Measurements from ENCODE around the gene U2SURP.
"Not testable (repeated sequence)": the region's sequence is repeated elsewhere in the genome, so short reads cannot be mapped to it uniquely, and the experiment has no call there.

U2SURP gene

DNA sequence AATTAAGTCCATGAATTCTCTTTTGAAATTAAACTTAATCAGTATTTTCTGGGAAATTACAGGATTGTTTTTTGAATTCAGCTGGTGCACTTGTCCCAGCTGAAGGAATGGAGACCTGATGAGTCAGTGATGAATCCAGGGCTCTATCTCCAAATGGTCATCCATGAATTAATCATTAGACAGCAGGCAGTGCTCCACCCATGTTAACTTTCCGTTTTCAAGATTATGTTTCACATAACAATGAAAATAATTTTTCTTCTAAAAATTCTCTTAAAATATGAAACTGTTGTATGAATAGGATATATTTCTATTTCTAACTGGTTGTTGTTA is 24.0 kb upstream of the U2SURP start:
- no peak for DNase-seq

DNA sequence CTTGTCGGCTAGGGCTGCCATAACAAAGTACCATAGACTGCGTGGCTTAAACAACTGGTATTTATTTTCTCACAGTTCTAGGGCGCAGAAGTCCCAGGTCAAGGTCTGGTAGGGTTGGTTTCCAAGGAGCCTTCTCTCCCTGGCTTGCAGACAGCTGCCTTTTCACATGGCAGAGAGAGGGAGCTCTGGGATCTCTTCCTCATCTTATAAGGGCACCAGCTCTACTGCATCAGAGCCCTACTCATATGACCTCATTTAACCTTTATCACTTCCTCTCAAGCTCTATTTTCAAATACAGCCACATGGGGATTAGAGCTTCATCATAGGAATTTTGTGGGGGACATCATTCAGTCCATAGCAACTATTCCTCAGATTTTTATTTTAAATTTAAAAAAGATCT is 20.3 kb upstream of the U2SURP start:
- no peak for DNase-seq

- no peak for DNase-seq
Measured at GRCh38 chr3:142982038-142982773, 19.2 kb upstream of the U2SURP start.

GRCh38 chr3:142983318-142983717 is 18.1 kb upstream of the U2SURP start:
- no peak for DNase-seq

GRCh38 chr3:142984255-142984654 is 17.1 kb upstream of the U2SURP start:
- DNase-seq = no peak

DNA sequence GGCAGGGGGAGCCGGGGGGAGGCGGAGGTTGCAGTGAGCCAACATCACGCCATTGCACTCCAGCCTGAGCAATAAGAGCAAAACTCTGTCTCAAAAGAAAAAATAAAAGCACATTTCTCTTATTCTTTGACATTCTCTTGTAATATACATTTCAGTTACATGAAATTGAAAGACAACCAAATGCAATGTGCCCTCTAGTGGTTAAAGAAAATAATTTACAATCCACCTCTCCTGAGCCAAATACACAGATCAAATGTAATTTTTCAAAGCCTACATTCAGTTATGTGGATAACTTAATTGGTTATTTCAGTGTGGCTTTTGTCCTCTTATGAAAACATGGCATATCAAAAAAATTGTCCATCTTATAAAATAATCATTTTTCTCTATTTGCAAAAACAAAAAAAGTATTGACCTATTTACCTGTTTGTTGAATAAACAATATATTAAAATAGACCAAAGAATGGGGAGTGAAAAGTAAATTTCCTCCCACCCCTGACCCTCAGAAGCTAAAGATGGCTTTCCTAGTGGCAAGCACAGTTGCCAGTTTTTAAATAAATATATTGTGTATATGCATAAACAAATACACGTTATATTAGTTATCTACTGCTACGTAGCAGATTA is 14.2 kb upstream of the U2SURP start:
- DNase-seq = peak; percentile 29

GRCh38 chr3:142987707-142988106 is 13.7 kb upstream of the U2SURP start:
- DNase-seq = no peak

GRCh38 chr3:142988221-142988620 is 13.1 kb upstream of the U2SURP start:
- DNase-seq = not testable (repeated sequence)

- not testable (repeated sequence) for DNase-seq
Measured at GRCh38 chr3:142988826-142989225, 12.5 kb upstream of the U2SURP start.

DNA sequence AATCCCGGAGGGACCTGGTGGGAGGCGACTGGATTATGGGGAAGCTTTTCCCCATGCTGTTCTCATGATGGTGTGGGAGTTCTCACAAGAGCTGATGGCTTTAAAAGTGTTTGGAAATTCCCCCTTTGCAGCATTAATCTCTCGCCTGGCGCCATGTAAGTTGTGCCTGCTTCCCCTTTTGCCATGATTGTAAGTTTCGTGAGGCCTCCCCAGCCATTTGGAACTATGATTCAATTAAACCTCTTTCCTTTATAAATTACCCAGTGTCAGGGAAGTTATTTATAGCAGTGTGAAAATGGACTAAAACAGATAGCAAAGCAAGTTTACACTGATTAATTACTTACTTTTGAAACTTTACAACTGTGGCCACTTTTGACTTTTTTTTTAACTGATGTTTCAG is 10.6 kb upstream of the U2SURP start:
- no peak for DNase-seq

DNA sequence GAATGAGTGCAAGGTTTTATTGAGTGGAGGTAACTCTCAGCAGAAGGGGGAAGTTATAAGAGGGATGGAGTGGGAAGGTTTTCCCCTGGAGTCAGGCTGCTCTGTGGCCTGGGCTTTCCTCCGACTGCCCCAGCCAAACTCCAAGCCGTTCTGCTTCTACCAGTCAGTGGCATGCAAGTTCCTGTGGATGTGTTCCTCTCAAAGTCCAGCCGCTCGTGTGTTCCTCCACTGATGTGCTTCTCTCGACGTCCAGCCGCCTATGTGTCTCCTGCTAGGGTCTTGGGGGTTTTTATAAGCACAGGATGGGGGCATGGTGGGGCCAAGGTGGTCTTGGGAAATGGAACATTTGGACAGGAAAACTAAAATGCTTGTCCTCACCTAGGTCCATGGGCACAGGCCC is 9.0 kb upstream of the U2SURP start:
- no peak for DNase-seq

- DNase-seq = peak; percentile 28
Measured at GRCh38 chr3:142993958-142994442, 7.4 kb upstream of the U2SURP start.

GRCh38 chr3:142997330-142997729 is 4.0 kb upstream of the U2SURP start:
- no peak for DNase-seq

GRCh38 chr3:142998439-142998838 is 2.9 kb upstream of the U2SURP start:
- no peak for DNase-seq

DNA sequence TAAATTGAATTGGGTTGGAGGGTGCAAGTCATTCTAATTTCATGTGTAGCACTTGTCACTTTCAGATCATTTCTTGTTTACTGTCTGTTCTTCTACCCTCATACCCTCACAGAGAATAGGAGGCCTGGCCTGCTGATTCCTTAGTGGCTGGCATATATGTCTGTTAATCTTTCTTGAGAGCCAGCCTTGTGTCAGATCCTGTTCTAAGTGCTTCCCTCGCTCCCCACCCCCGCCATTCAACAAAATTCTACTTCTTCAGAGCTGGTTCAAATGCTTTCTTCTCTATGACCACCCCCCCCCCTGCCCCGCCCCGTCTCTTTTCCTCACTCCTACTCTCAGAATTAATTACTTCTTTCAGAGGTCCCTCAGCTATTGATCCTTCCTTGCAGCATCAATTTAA is 1.5 kb upstream of the U2SURP start:
- DNase-seq = no peak

GRCh38 chr3:143000528-143000927 is 842 bp upstream of the U2SURP start:
- DNase-seq = no peak

DNA sequence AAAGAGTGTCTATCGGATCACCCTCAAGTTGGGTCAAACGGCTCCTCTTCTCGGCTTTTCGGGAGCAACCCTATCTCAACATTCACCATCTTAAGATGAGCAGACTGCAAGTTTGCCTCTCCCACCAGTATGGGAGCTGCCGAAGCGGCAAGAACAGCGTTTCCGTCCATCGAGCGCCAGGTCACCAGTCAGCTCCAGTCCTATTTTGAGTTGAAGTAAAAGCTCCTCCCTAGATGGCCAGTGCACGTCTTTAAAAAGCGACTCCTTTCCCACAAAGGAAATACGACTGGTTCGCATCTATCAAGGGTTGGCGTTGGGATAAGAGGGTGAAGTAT is 369 bp upstream of the U2SURP start:
- DNase-seq = peak; percentile 97

DNA sequence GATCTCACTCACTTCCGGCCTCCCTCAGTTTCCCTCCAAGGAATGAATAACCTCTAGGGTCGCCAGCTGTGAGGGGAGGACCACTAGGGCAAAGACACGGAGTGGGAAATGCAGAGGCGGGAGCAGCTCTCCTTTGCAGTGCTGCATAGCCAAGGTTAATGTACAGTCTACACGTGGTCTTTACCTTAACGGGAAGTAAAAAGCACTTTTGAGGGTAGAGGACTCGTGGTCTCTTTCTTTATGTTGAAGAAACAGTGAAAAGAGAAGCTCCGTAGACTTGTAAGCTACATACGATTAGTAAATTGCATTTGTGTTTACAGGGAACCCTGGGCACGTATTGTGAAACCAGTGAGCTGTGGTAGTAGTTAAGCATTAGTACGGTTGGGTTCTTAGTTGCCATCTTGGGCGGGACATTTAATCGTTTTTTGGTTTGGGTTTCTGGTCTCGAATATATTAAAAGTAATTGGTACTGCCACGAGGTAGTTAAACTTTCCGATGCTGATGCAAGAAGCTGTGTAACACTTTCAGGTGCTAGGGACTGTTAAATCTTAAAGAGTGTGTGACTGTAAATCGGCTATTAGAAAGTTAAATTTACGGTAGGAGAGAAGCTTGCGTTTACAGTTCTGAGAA is 828 bp downstream of the U2SURP start:
- DNase-seq = peak; percentile 24

- no peak for DNase-seq
Measured at GRCh38 chr3:143002727-143003126, 1.4 kb downstream of the U2SURP start.

- no peak for DNase-seq
Measured at GRCh38 chr3:143004823-143005222, 3.5 kb downstream of the U2SURP start.

GRCh38 chr3:143010024-143010423 is 8.7 kb downstream of the U2SURP start:
- DNase-seq = no peak

GRCh38 chr3:143011705-143012104 is 10.3 kb downstream of the U2SURP start:
- no peak for DNase-seq

DNA sequence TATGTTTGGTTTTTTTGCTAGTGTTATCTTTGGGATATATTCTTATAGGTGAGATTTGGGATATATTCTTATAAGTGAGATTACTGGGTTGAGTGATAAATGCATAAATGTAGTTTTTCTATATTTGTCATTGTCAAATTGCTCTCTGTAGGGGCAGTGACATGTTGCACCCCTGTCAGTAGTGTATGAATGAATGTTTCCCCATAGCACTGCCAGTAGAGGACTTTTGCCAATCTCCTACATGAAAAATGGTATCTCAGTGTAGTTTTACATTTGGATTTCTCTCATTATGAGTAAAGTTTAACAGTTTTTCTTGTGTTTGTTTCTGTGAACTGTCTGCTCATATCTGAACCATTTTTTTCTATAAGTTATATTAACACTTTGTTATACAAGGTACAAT is 13.6 kb downstream of the U2SURP start:
- DNase-seq = no peak

GRCh38 chr3:143016321-143016972 is 15.1 kb downstream of the U2SURP start:
- no peak for DNase-seq

All from KG1 (cell line).